Body of pancreas (tissue), 4 donors: ENCODE results near the gene KIAA0825. TPM values are rescaled to one million over a fixed set of nuclear protein-coding genes. Genes with fewer than 3 reads are reported as not detected.
"Not testable (repeated sequence)": the region's sequence is repeated elsewhere in the genome, so short reads cannot be mapped to it uniquely, and the experiment has no call there.

ENCODE experiments used
- ATAC-seq: fragments of 150-250 bp; one replicate; pipeline ENCODE4 v1.9.1; 2016
- DNase-seq, 4 donors: peaks; one replicate each; pipeline ENCODE4 v3.0.0-alpha.2; 2019
- H3K27ac ChIP-seq, 4 donors: fragments of 200-600 bp; sonication (generic); 1 replicate in 3 of 4; 2 replicates in 1 of 4; pipeline versions ENCODE4 v1.5.1 to v1.6.1; 2016 to 2019; ENCODE audit warnings: mild to moderate bottlenecking in 1 of 4, mixed read lengths in 1 of 4, moderate library complexity in 1 of 4
- H3K27me3 ChIP-seq, 2 donors: fragments of 200-600 bp; sonication (generic); one replicate each; pipeline ENCODE4 v1.6.0; 2016; ENCODE audit warnings: mild to moderate bottlenecking in 1 of 2
- H3K36me3 ChIP-seq, 2 donors: fragments of 200-600 bp; sonication (generic); replicated peaks in 1 of 2; 2 replicates each; pipeline ENCODE4 v1.5.1; 2016; ENCODE audit warnings: low read depth in 2 of 2; ENCODE audit not compliant: insufficient read depth in 1 of 2
- H3K4me1 ChIP-seq: fragments of 200-600 bp; sonication (generic); one replicate; pipeline ENCODE4 v1.6.0; 2016
- H3K4me3 ChIP-seq, 2 donors: fragments of 200-600 bp; sonication (generic); 1 replicate in 1 of 2; 2 replicates in 1 of 2; pipeline ENCODE4 v1.5.1; 2016 to 2019
- H3K9me3 ChIP-seq, 3 donors: fragments of 200-600 bp; sonication (generic); 1 replicate in 2 of 3; 2 replicates in 1 of 3; pipeline ENCODE4 v1.5.1; 2016
- CTCF ChIP-seq, 7 experiments: fragments of 450-650 bp in 4 of 7; fragments of 200-600 bp in 3 of 7; sonication (generic) in 3 of 7; IDR thresholded peaks; one replicate each; pipeline ENCODE4 v1.5.1; 2016 to 2019; ENCODE audit warnings: antibody characterized with exemption in 7 of 7
- POLR2A ChIP-seq, 3 donors: fragments of 450-650 bp; IDR thresholded peaks; one replicate each; pipeline ENCODE4 v1.6.1; 2016; ENCODE audit warnings: antibody characterized with exemption in 3 of 3, mild to moderate bottlenecking in 2 of 3
- WGBS, 2 donors: methylation state at CpG; one replicate each; pipeline ENCODE4 v1.1.5; 2017; 5-methylcytosine and 5-hydroxymethylcytosine counted together
- intact Hi-C: fragments of 100-400 bp; cut with DNase I; formaldehyde crosslinking; loops from one replicate; pipeline ENCODE4 v1.15.1; 2023
- total RNA-seq, 2 donors: library from RNA; depleted of rRNA; stranded (reverse); fragments of >200 nt; gene quantifications; one replicate each; pipeline ENCODE4 v1.1.0, GENCODE V29; 2016

Gene KIAA0825
- total RNA-seq, 2 donors from 2014 or later: 5.7 to 6.6 TPM

- Histone ChIP-seq H3K27ac (no peak overlapping the region), H3K36me3 (no peaks in the 10 kb centered on the region), H3K9me3 (no peaks in the 10 kb centered on the region), H3K4me3 (no peak overlapping the region), H3K4me1 (no peaks in the 10 kb centered on the region), H3K27me3 (no peaks in the 10 kb centered on the region)
- ATAC-seq (no peak), DNase-seq (no peak)
- TF ChIP-seq CTCF (IDR thresholded peaks at IDR 0.05) (no peak), POLR2A (IDR thresholded peaks at IDR 0.05) (no peak)
- WGBS, 2 donors: 77 to 94% methylated on average over 7 of the region's 7 CpGs
- intact Hi-C loops: no loop called here
These were observed 23.0 kb downstream of the KIAA0825 start for GRCh38 chr5:94595281-94595840.

GRCh38 chr5:94577466-94578245 lies 40.7 kb downstream of the KIAA0825 start:
- Histone ChIP-seq H3K27ac (no peak overlapping the region), H3K4me3 (no peak overlapping the region), H3K27me3 (no peaks in the 10 kb centered on the region), H3K9me3 (no peaks in the 10 kb centered on the region), H3K4me1 (no peaks in the 10 kb centered on the region), H3K36me3 (no peaks in the 10 kb centered on the region)
- TF ChIP-seq CTCF (IDR thresholded peaks at IDR 0.05): no peak
- no peak for TF ChIP-seq POLR2A (IDR thresholded peaks at IDR 0.05)
- intact Hi-C loops: no loop called here
- DNase-seq: no peak
- no peak for ATAC-seq

GRCh38 chr5:94575196-94575595 lies 43.2 kb downstream of the KIAA0825 start:
- no peak for DNase-seq
- H3K27me3 ChIP-seq: no peaks in the 10 kb centered on the region

GRCh38 chr5:94573349-94573748 lies 45.1 kb downstream of the KIAA0825 start:
- 100% methylated on average over 1 of the region's 1 CpG for WGBS, 2 donors
- H3K36me3 ChIP-seq, H3K4me3 ChIP-seq, ATAC-seq, H3K9me3 ChIP-seq, H3K4me1 ChIP-seq, H3K27me3 ChIP-seq, DNase-seq, H3K27ac ChIP-seq, intact Hi-C loops: not testable (repeated sequence)

More at GRCh38 chr5:94575196-94575595, 43.2 kb downstream of the KIAA0825 start:
- intact Hi-C loops: no loop called here
- H3K4me1 ChIP-seq: no peaks in the 10 kb centered on the region
- H3K27ac ChIP-seq: no peak overlapping the region
- no peak overlapping the region for H3K4me3 ChIP-seq
- H3K36me3 ChIP-seq: no peaks in the 10 kb centered on the region
- WGBS, 2 donors: 87 to 92% methylated on average over 4 of the region's 4 CpGs
- no peak for ATAC-seq
- H3K9me3 ChIP-seq: no peaks in the 10 kb centered on the region
- TF ChIP-seq POLR2A (IDR thresholded peaks at IDR 0.05) (no peak), CTCF (IDR thresholded peaks at IDR 0.05) (no peak)

- H3K4me3 ChIP-seq: no peak overlapping the region
- intact Hi-C loops: no loop called here
- ATAC-seq: no peak
These were observed 47.0 kb downstream of the KIAA0825 start for GRCh38 chr5:94571415-94571814.

More at GRCh38 chr5:94571415-94571814, 47.0 kb downstream of the KIAA0825 start:
- no peak for TF ChIP-seq CTCF (IDR thresholded peaks at IDR 0.05)
- no peaks in the 10 kb centered on the region for H3K27me3 ChIP-seq
- no peak for DNase-seq
- H3K9me3 ChIP-seq: no peaks in the 10 kb centered on the region
- H3K4me1 ChIP-seq: no peaks in the 10 kb centered on the region
- H3K27ac ChIP-seq: no peak overlapping the region
- no peaks in the 10 kb centered on the region for H3K36me3 ChIP-seq
